GM21381 (cell line): ENCODE measurements around the gene CALM3.
"Not testable (repeated sequence)": the region's sequence is repeated elsewhere in the genome, so short reads cannot be mapped to it uniquely, and the experiment has no call there.

Experiments used
- ATAC-seq: cut with Tn5 transposase; IDR thresholded peaks from one replicate; pipeline ENCODE4 v1.9.1; 2021; ENCODE audit warnings: mild to moderate bottlenecking, moderate library complexity; ENCODE audit not compliant: unreplicated experiment

Gene CALM3

DNA sequence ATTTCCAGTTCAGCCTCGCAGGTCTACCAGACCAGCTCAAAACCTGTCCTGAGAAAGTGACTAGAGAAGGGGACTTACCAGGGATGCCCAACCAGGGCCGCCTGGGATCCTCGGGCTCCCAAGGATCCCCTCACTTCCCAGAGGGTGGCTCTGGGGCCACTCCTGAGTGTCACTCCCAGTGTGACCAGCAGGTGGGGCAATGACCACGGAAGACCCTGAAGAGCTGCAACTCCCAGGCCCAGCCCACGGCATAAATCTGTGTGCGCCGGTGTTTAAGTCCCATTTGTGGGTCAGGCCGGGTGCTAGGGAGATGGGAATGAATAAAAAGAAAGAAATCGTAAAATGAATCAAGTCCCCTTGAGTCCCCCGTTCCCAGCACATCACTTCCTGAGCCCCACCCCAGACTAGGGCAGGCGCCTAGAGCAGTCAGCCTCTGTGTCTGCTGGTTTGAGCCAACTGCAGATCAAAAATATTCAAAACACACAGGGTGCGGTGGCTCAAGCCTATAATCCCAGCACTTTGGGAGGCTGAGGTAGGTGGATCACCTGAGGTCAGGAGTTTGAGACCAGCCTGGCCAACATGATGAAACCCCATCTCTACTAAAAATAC, 13.1 kb downstream of the CALM3 start:
- ATAC-seq = no peak

DNA sequence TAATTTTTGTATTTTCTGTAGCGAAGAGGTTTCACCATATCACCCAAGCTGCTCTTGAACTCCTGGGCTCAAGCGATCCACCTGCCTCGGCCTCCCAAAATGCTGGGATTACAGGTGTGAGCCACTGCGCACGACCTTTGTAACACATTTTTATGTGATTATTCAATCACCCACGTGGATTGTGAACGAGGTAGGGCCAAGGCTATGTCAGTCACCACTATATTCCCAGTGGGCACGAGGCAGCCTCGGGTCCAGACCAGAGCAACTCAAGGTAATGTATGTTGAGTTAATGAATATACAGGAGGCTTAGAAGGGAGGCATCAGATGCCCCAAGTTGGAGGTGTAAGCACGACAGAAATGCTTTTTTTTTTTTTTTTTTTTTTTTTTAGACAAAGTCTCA, 14.8 kb downstream of the CALM3 start:
- no peak for ATAC-seq

DNA sequence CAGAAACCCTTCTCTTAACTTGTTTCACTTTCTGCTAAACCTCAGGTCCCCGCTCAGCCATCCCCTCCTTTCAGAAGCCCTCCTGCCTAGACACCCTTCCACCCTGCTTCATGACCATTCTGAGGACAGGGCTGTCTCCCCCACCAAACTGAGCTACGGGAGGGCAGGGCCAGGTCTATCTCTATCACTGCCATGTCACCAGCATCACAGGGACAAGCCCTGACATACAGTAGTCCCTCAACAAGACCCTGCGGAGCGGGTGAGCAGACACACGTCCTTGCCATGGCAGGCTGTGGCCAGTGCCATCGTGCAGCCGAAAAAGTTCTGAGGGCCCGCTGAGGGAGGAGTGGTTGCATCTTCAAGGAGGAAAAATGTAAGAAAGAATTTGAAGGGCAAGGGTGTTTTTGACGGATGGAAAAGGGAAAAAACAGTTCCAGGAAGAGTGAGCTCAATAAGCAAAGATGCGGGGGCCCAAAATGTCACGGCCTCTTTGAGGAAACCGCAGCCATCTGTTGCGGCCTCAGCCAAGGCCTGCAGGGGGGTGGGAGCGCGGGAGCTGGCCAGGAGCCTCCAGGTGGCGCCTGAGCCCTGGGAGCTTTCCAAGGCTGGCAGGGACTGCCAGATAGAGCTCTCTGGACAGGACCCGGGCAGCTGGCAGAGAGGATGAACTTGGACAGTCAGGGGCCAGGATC, 15.6 kb downstream of the CALM3 start:
- no peak for ATAC-seq

DNA sequence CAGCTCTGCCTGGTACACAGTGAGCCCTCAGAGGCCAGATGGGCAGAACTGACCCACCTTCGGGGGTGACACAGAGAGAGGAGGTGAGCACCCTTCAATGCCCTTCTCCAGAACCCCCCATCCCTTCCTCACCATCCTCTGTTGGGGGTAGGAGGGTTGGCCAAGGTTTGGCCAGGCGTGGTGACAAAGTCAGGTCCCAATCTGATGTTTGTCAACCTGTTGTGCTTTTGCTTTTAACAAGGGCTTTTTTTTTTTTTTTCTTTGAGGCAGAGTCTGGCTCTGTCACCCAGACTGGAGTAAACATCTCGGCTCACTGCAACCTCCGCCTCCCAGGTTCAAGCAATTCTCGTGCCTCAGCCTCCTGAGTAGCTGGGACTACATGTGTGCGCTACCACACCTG, 16.5 kb downstream of the CALM3 start:
- ATAC-seq = no peak

DNA sequence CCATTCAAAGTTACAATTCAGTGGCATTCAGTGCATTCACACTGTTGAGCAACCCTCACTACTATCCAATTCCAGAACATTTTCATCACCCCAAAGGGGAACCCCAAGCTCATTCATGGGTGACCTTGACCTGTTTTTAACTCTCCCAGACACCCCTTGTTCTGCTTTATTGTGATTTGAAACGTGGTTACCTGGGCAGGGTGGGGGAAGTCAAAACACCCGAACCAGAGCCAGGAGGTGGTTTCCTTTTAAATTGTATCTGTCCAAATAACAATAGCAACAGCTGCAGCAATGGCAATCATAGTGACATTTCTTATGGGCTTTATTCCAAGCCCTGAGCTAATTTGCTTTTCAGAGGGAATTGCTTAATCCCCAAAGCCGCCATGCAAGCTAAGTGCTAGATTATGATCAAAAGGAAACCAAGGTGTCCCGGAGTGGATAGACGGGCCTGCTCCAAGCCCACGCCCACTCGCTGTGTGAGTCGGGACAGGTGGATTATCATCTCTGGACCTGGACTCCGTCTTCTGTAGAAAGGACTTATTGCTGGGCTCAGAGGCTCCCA, 17.6 kb downstream of the CALM3 start:
- ATAC-seq = no peak

DNA sequence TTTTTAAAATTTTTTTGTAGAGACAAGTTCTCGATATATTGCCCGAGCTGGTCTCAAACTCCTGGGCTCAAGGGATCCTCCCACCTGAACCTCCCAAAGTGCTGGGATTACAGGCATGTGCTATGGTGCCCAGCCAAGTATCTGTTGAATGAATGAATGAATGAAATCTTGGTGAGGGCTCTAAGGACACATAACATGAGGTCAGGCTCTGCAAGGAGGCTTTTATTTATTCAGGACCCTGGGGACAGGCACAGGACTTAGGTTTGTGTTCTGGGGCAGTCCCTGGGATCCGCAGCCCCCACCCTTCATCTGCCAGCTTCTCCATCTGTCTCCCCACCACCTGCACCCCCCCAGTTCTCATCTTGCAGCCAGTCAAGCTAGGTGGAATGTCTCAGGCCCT, 19.1 kb downstream of the CALM3 start:
- ATAC-seq = no peak

DNA sequence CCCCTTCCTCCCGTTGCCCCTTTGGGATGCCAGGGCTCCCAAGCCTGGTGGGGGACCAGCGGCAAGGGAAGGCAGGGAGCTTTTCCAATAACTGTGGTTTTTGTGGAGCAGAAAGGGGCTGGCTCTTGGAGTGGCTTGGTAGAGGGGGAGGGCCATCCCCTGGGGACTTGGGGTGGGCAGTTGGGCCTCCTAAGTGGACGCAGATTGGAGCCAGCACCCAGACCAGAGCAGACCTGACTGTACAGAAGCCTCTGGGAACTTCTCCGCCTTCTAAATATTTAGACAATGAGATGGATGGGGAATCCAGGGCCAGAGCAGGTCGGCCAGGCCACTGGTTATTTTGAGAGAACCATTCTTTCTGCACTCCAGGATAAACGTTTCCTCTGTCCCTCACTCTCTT, 19.6 kb downstream of the CALM3 start:
- ATAC-seq = no peak

DNA sequence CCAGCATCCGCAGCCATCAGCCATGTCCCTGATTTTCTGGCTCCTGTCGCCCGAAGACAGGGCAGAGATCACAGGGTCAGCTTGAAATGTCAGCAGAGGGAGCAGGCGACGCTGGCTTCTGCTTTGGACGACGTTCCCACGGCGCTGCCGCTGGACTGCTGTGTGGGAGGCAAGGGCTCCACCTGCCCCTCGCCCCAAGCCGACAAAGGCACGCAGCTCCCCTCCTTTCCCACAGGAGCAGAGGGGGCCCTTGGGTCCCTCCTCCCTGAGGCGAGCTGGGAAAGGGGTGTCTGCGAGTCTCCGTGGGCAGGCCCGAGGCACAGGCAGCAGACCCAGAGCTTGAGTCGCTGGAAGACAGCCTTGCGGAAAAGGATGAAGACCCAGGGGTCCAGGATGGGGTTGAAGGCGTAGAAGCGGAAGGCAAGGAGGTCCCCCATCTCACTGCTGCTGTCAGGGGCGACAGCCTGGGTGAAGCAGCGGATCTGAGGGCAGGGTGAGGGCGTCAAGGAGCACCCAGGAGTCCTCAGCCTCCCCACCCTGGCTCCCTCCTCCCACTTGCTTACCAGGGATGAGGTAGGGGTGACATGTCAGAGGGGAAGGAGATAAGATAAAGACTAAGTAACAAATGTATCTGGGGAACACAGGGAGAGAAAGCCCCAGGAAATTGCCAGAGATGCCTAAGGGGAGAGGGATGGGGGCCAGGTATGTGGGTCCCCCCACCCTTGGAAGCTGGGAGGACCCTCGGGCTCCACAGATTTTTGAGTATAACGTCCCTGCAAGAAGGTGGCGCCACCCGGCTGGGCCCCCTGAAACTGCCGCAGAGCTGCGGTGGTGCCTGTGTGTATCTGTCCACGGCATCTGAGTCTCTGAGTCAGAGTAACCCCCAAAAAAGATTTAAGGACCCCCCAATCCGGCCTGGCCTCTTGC, 20.3 kb downstream of the CALM3 start:
- ATAC-seq = no peak

DNA sequence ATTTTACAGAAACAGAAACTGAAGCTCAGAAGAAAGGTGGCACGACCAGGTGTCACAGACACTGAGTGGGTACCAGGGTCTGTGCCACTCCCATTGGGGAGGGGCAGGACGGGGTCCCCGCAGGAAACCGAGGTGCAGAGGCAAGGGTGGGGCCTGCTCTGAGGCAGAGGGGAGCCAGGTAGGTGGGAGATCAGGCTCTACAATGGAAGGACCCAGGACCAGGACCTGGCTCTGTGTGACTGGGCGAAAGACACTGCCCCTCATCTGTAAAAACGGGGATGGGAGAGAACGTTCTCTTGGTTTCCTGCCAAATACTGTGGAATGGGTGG, 21.0 kb downstream of the CALM3 start:
- ATAC-seq = no peak

DNA sequence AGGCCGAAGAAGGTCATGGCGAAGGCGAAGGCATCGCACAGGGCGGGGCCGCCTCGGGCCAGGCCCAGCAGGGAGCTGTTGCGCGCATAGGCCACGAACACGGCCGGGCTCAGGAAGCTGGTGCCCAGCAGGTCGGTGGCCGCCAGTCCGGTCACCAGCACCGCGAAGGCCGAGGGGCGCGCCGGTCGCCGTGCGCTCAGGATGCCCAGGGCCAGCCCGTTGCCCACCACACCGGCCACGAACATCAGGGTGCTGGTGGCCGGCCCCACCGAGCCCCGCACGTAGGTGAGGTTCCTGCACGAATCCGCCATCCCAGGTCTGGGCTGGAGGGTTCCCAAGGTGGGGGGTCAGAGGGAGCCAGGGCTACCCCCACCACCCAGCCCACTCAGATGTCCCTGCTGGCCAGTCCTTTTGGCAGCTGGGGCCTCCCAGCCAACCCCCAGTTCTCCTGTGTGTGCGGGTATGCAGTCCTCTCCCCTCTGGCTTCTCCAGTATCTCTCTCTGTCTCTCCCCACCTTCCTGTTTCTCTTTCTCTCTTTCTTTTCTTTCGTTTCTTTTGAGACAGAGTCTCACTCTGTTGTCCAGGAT, 22.9 kb downstream of the CALM3 start:
- ATAC-seq = no peak

DNA sequence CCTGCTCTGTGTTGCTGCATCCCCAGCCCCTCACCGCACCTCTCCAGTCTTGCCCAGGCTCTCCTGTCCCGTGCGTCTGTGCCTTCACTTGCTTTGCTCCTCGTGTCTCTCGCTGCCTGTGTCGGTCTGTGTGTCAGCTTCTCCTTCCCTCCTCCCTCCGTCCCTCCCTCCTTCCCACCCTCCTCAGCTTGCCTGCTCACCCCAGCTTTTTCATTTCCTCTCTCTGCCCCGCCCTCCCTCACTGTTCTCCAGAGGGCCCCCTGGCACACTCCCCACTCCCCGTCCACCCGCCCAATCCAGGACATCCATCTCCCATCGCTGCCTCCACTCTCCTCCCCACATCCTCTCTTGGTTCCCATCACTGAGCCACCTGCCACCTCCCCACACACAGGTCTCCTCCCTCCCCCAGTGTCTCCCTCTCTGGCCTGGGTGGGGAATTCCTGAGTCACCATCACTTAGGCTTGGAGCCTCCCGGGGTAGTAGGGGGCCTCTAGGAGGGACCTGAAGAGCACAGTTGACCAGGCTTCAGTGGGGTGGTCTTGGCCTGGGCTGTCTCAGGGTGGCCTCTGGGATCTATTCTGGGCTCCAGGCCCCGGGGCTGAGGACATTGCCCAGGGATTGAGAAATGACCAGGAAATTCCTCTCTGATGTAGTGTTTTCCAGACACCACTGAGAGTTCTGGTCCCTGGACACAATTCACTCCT, 24.0 kb downstream of the CALM3 start, which contains the start of gene PTGIR:
Gene PTGIR, minus strand, starts transcription at position 132 of the 704 bp plus-strand sequence. CDS start 864 bp downstream, outside the sequence.
- no peak for ATAC-seq

DNA sequence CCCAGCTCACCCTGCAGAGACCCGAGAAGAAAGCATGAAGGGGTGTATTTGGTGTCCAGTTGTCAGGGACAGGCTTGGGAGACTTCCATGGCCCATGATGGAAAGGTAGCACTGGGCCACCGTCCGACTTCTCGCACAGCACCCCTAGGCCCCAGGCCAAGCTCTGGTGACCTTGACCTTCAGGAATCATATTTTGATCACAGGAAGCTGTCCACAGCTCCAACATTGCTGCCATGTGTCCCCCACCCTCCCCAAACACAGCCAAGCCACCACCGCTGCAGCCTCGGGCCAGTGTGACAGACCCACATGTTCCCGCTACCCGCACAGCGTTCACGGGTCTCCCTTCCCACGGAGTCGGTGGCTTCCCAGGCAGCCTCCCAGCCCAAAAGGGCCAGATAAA, 24.6 kb downstream of the CALM3 start:
- ATAC-seq = no peak

DNA sequence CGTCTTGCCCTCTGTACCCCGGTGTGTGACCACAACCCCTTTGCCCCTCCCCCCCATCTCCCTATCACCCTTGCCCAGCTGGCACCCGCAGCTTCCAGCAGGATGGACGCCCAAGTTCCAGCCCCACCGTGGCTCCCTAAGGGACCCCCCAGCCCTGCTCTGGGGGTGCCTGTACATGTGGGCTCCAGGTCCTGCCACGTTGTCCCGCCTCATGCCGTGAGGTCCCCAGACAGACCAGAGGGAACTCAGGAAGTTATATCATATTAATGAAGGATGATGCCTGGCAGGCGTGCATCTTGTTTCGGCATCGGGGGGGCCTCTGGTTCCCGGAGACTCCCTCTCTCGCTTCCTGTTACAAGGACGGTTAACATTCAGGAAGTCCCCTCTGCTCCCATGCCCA, 25.3 kb downstream of the CALM3 start:
- no peak for ATAC-seq

DNA sequence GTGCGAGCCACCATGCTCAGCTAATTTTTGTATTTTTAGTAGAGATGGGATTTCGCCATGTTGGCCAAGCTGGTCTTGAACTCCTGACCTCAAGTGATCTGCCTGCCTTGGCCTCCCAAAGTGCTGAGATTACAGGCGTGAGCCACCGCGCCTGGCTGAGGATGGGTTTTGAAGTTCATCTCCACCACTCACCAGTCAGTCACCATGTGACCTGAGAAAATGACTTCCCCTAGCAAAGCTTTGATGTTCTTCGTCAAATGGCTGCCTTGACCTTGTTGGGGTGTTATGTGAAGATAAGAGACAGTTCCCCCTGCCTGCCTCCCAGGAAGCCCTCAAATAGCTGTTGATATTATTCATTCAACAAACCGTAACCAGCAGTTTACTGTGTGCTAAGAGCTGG, 27.8 kb downstream of the CALM3 start:
- ATAC-seq = not testable (repeated sequence)

DNA sequence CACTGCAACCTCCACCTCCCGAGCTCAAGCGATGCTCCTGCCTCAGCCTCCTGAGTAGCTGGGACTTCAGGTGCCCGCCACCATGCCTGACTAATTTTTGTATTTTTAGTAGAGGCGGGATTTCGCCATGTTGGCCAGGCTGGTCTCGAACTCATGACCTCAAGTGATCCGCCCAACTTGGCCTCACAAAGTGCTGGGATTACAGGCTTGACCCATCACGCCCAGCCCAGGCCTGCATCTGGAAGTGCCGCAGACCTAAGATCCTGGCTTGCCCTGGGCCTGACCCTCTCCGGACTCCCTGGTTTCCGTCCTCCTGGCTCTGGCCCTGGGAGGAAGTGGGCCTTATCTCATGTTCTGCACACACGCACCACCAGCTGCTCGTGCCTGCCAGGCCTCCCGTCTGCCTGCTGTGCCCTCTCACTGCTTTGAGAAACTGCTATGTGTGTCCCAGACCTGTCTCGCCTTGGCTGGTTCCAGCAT, 28.5 kb downstream of the CALM3 start:
- ATAC-seq = no peak

DNA sequence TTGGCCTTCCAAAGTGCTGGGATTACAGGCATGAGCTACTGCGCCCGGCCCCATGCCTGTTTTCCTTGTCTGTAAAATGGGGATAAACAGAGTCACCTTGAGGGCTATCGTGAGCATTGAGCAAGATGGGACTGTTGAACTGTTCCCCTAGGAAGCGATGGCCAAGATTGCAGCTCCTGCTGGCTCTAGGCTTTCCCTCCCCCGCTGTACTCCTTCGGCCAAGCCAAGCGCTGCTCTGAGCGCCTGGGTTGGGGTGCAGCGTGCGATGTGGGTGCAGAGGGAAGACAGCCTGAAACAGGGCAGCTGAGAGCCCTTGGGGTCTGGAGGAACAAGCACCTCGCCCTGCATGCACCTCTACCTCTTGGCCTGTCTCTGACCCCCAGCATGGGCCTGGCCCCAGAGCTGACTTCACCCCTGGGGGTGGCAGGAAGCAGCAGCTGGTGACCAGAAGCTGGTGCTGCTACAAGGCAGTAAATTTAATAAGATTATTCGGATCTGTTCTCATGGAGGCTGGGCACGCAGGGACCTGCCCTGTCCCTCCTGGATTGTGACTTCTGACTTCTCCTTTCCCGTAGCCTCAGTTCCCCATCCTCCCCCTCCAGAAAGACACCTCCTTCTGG, 29.6 kb downstream of the CALM3 start:
- no peak for ATAC-seq

DNA sequence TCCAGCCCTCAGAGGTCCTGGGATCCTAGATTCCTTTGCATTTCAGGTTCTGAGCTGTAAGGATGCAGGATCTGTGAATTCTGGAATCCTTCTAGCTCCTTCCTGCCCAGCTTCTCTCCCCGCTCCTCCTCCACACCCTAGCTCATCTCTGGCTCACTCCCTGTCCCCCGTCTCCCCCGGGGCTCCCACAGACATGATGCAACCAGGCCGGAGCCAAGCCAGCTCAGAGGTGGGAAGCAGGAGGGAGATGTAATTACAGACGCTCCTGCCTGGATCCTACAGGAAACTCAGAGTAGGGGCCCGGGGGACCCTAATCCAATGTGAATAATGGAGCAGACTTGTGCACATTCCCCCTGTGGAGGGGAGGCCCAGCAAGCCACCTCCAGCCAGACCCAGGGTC, 30.4 kb downstream of the CALM3 start:
- ATAC-seq = no peak

DNA sequence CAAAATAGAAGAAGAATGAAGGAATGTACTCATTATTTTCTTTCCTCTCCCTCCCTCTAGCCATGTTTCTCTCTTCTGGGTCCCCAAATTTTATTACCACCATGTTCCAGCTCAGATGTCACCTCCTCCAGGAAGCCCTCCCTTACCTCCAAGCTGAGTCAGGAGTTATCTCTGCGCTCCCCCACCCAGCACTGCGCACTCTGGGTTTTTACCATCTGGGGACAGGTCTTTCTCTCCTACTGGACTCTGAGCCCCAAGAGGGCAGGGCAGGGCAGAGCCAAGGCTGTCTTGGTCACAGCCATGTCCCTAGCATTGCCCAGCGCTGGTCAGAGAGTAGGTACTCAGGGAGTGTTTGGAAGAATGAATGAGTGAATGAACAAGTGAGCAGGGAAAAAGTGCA, 32.0 kb downstream of the CALM3 start:
- ATAC-seq = no peak

DNA sequence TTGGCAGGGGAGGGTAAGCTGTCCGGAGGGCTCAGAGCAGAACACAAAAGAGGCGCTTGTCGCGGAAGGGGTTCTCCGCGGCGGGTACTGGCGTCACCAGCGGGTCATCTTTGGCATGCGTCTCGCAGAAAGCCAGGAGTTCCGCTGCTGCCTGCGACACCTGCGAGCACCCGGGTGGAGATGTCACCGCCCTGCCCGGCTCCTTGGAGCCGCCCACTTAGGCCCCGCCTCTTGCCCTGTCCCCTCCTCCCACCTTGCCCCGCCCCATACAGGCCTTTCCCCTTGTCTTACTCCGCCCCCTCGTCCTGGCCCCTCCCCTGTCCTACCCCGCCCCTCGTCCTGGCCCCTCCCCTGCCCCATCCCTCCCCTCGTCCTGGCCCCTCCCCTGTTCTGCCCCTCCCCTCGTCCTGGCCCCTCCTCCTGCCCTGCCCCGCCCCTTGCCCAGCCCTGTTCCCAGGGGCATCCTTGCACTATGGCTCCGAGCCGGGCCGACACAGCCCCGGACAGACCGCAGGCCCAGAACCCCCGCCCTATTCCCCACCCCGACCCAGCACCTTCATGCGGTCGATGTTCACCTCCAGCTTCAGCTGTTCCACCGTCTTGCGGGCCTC, 33.0 kb downstream of the CALM3 start:
- peak; percentile 46 for ATAC-seq
